HepG2 (cell line): ENCODE results near the gene CHST3. TPM values are rescaled to one million over a fixed set of nuclear protein-coding genes. Genes with fewer than 3 reads are reported as not detected.

Experiments used
- ATAC-seq: fragments of 200-7000 bp; cut with Tn5 transposase; 3 replicates; pipeline ENCODE4 v1.9.1; 2020; ENCODE audit warnings: mild to moderate bottlenecking, moderate library complexity
- BruUV-seq: library from RNA; stranded (reverse); fragments of 400-500 nt; replicated peaks from 2 replicates; lab custom pipeline; 2021; lab: Mats Ljungman, UMichigan
- CTCF ChIA-PET: fragments of 300-600 bp; formaldehyde crosslinking; extraction: SDS; loops from one replicate; lab custom pipeline; 2021; ENCODE audit warnings: low total read pairs, inconsistent platforms, low intra/inter-chr PET ratio; lab: Yijun Ruan, JAX
- POLR2A ChIA-PET: fragments of 350-600 bp; sonication (Branson Sonifier 250); formaldehyde crosslinking; loops from one replicate; lab custom pipeline; 2020; ENCODE audit warnings: antibody characterized with exemption, inconsistent platforms; lab: Yijun Ruan, JAX
- DNase-seq: peaks from one replicate; pipeline ENCODE4 v3.0.0-alpha.2; 2015; ENCODE audit warnings: low spot score
- FAIRE-seq: peaks from 3 replicates; lab custom pipeline; 2011; peaks lifted over from hg19 to GRCh38; lab: Jason Lieb, UNC
- H2AFZ ChIP-seq: one replicate; pipeline ENCODE4 v1.6.1; 2011; ENCODE audit warnings: low read length, inconsistent platforms
- H3K27ac ChIP-seq: fragments of 300-600 bp; 3 replicates; pipeline ENCODE4 v1.8.0; 2011; ENCODE audit warnings: mixed run types, mild to moderate bottlenecking, mixed read lengths, low read length, inconsistent platforms; ENCODE audit not compliant: insufficient read depth; ENCODE audit errors: extremely low read length
- H3K27me3 ChIP-seq, 2 experiments: fragments of 200-600 bp in 1 of 2; 2 replicates in 1 of 2; 3 replicates in 1 of 2; pipeline versions ENCODE4 v1.6.0 to v1.8.0; 2011; ENCODE audit warnings: low read length in 2 of 2, mild to moderate bottlenecking in 2 of 2, moderate library complexity in 2 of 2, inconsistent platforms in 1 of 2; ENCODE audit not compliant: insufficient read depth in 2 of 2, control insufficient read depth in 1 of 2
- H3K36me3 ChIP-seq, 2 experiments: fragments of 200-600 bp in 1 of 2; replicated peaks in 1 of 2; 2 replicates in 1 of 2; 3 replicates in 1 of 2; pipeline versions ENCODE4 v1.5.1 to v1.8.0; 2011; ENCODE audit warnings: low read length in 2 of 2, inconsistent platforms in 1 of 2; ENCODE audit not compliant: insufficient read depth in 2 of 2, control insufficient read depth in 1 of 2
- H3K4me1 ChIP-seq: 2 replicates; pipeline ENCODE4 v1.5.1; 2012; ENCODE audit warnings: low read length, inconsistent platforms; ENCODE audit not compliant: insufficient read depth
- H3K4me2 ChIP-seq: 2 replicates; pipeline ENCODE4 v1.6.0; 2011; ENCODE audit warnings: low read depth, low read length, inconsistent platforms
- H3K4me3 ChIP-seq, 3 experiments: fragments of 200-600 bp in 1 of 3; sonication (generic), shearing (Covaris generic) in 1 of 3; replicated peaks in 1 of 3; 2 replicates each; pipeline ENCODE4 v1.5.1; 2011 to 2016; ENCODE audit warnings: low read length in 3 of 3, inconsistent platforms in 2 of 3, low read depth in 2 of 3, mild to moderate bottlenecking in 2 of 3, control low read depth in 1 of 3, mixed read lengths in 1 of 3; ENCODE audit not compliant: insufficient read depth in 1 of 3
- H3K79me2 ChIP-seq: one replicate; pipeline ENCODE4 v1.6.1; 2011; ENCODE audit warnings: low read length, inconsistent platforms; ENCODE audit not compliant: insufficient read depth
- H3K9ac ChIP-seq: 2 replicates; pipeline ENCODE4 v1.6.0; 2011; ENCODE audit warnings: mild to moderate bottlenecking, low read depth, low read length, inconsistent platforms; ENCODE audit not compliant: insufficient read depth
- H3K9me3 ChIP-seq: 2 replicates; pipeline ENCODE4 v1.5.1; 2012; ENCODE audit warnings: mild to moderate bottlenecking, low read length
- H4K20me1 ChIP-seq: 2 replicates; pipeline ENCODE4 v1.6.0; 2011; ENCODE audit warnings: inconsistent platforms, mild to moderate bottlenecking, low read length, moderate library complexity; ENCODE audit not compliant: insufficient read depth
- SNRNP70 ChIP-seq: fragments of 200-400 bp; formaldehyde crosslinking; IDR thresholded peaks from 2 replicates; pipeline ENCODE4 v1.6.1; 2017; ENCODE audit warnings: mild to moderate bottlenecking, low read depth, low read length, moderate library complexity
- STAG1 ChIP-seq: sonication (generic); formaldehyde crosslinking; IDR thresholded peaks from 2 replicates; pipeline ENCODE4 v1.4.0; 2020; ENCODE audit warnings: missing genetic modification reagents
- SYNCRIP ChIP-seq: fragments of 200-400 bp; formaldehyde crosslinking; IDR thresholded peaks from 2 replicates; pipeline ENCODE4 v1.6.1; 2018; ENCODE audit warnings: mild to moderate bottlenecking, low read depth, low read length; ENCODE audit not compliant: insufficient read depth
- ZBTB1 ChIP-seq: sonication (generic); formaldehyde crosslinking; IDR thresholded peaks from 2 replicates; pipeline ENCODE4 v1.4.0; 2020; ENCODE audit warnings: missing genetic modification reagents, borderline replicate concordance
- ZNF282 ChIP-seq: fragments of 450-650 bp; IDR thresholded peaks from 2 replicates; pipeline ENCODE4 v1.6.1; 2018; ENCODE audit not compliant: partially characterized antibody
- ZNF34 ChIP-seq: sonication (generic); formaldehyde crosslinking; IDR thresholded peaks from 2 replicates; pipeline ENCODE4 v1.4.0; 2020; ENCODE audit warnings: mild to moderate bottlenecking, missing genetic modification reagents, borderline replicate concordance
- ZNF496 ChIP-seq: sonication (generic); formaldehyde crosslinking; IDR thresholded peaks from 2 replicates; pipeline ENCODE4 v1.8.1; 2023; ENCODE audit warnings: mild to moderate bottlenecking, moderate library complexity, missing genetic modification reagents; ENCODE audit not compliant: insufficient replicate concordance
- ZNF709 ChIP-seq: sonication (generic); formaldehyde crosslinking; IDR thresholded peaks from 2 replicates; pipeline ENCODE4 v1.5.0; 2020; ENCODE audit warnings: mild to moderate bottlenecking, missing genetic modification reagents
- WGBS: methylation state at CpG from one replicate; pipeline ENCODE4 v1.1.6; 2017; ENCODE audit warnings: low lambda C conversion rate; 5-methylcytosine and 5-hydroxymethylcytosine counted together
- in situ Hi-C: cut with HindIII; loops from 2 replicates; pipeline ENCODE4 v1.10.0; 2017; ENCODE audit warnings: low pct_unique_long_range_greater_than_20kb; ENCODE audit not compliant: extremely low pct_ligation_motif_present
- intact Hi-C: fragments of 100-400 bp; cut with micrococcal nuclease; formaldehyde crosslinking; loops from one replicate; pipeline ENCODE4 v1.10.0; 2022; ENCODE audit not compliant: unreplicated experiment
- polyA plus RNA-seq, 8 experiments: library from polyadenylated mRNA; depleted of rRNA in 3 of 8; stranded (reverse) in 7 of 8; unstranded in 1 of 8; fragments of >200 nt; fragmentation: Illumina TruSeq in 4 of 8; extraction: Trizol in 4 of 8; gene quantifications; 2 replicates each; pipeline versions ENCODE4 v1.2.1 to v1.2.3, GENCODE V29; 2011 to 2016; ENCODE audit warnings: low read depth in 4 of 8, missing spikeins in 1 of 8, mixed read lengths in 1 of 8; ENCODE audit not compliant: insufficient read depth in 1 of 8
- total RNA-seq, 5 experiments: library from RNA; depleted of rRNA; stranded (reverse); fragments of >200 nt; fragmentation: Illumina TruSeq; extraction: Trizol; gene quantifications; 2 replicates each; pipeline ENCODE4 v1.2.3, GENCODE V29; 2016; ENCODE audit warnings: low read depth in 1 of 5
- TF ChIP-seq, protein P1 (sequence below): sonication (generic); formaldehyde crosslinking; IDR thresholded peaks from 2 replicates; pipeline ENCODE4 v1.5.0; 2020; ENCODE audit warnings: mild to moderate bottlenecking, missing genetic modification reagents, moderate library complexity
- TF ChIP-seq, protein P2 (sequence below): sonication (generic); formaldehyde crosslinking; IDR thresholded peaks from 2 replicates; pipeline ENCODE4 v1.8.0; 2023; ENCODE audit warnings: mild to moderate bottlenecking, missing genetic modification reagents
- TF ChIP-seq, protein P3 (sequence below): sonication (generic); formaldehyde crosslinking; IDR thresholded peaks from 2 replicates; pipeline ENCODE4 v1.4.0; 2020; ENCODE audit warnings: missing genetic modification reagents

Gene CHST3
- total and polyA plus RNA-seq, 2 of the 13 experiments (the other 11 are each of a cell fraction or from before 2014, with no cell fraction given): 7.2 to 18.7 TPM

DNA sequence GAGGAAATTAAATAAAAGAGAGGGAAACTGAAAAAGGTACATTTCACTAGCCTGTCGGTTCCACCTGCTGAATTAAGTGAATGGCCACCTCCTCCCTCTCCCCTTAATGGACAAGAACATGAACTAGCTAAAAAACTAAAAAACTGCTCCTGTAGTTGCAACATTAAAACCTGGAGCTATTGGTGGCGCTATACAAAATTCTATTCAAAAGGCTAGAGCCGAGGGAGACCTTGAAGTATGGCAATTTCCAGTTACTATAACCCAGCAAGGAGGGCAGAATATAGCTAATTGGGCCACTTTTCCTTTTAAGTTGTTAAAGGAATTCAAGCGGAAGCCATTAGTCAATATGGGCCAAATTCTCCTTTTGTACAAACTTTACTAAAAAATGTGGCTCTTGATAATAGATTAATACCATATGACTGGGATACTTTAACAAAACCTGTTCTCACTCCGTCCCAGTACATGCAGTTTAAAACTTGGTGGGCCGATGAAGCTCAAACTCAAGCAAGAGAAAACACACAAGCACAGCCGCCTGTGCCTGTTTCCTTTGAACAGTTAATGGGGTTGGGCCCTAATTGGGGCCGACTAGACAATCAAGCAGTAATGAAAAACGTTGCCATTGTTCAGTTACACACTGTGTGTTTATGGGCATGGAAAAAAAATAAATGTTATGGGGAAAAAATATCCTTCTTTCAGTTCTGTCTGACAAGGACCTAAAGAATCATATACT, 6.5 kb upstream of the CHST3 start:
- Histone ChIP-seq H3K4me1 (peaks cover 29% of the 10 kb centered on the region), H3K79me2 (no peaks in the 10 kb centered on the region), H3K36me3 (no peaks in the 10 kb centered on the region), H3K9me3 (no peaks in the 10 kb centered on the region), H3K9ac (no peak overlapping the region), H3K4me2 (no peak overlapping the region), H2AFZ (no peak overlapping the region), H3K27me3 (no peaks in the 10 kb centered on the region), H3K4me3 (no peak overlapping the region), H4K20me1 (no peaks in the 10 kb centered on the region), H3K27ac (no peak overlapping the region)
- CTCF ChIA-PET: interaction anchor here (2.3 to 4.4 kb wide), 2 partner anchors 87 to 91 kb away, joined by 19 to 46 read pairs; no protein-coding TSS in a partner anchor
- in situ Hi-C loops: no loop called here
- DNase-seq (peak; percentile 44), ATAC-seq (no peak), FAIRE-seq (peak; percentile 73)
- POLR2A ChIA-PET: interaction anchor here (1.0 to 3.4 kb wide), 8 partner anchors 8 to 92 kb away, joined by 3 to 30 read pairs (median 8); no protein-coding TSS in a partner anchor
- intact Hi-C loops: loop anchor here (2.0 to 10.0 kb wide), 3 partner anchors 29 to 257 kb away; partner anchors contain the start of genes ANAPC16 and ASCC1
- BruUV-seq: no TSS peak
- 65% methylated on average over 9 of the region's 9 CpGs for whole genome bisulfite sequencing
- TF ChIP-seq ZBTB1 (CRISPR knock-in tag) (no peak), STAG1 (CRISPR knock-in tag) (peak; percentile 10; the same call in 1 of the 2 replicates), ZNF34 (CRISPR knock-in tag) (no peak)
- TF ChIP-seq, protein P1, sequence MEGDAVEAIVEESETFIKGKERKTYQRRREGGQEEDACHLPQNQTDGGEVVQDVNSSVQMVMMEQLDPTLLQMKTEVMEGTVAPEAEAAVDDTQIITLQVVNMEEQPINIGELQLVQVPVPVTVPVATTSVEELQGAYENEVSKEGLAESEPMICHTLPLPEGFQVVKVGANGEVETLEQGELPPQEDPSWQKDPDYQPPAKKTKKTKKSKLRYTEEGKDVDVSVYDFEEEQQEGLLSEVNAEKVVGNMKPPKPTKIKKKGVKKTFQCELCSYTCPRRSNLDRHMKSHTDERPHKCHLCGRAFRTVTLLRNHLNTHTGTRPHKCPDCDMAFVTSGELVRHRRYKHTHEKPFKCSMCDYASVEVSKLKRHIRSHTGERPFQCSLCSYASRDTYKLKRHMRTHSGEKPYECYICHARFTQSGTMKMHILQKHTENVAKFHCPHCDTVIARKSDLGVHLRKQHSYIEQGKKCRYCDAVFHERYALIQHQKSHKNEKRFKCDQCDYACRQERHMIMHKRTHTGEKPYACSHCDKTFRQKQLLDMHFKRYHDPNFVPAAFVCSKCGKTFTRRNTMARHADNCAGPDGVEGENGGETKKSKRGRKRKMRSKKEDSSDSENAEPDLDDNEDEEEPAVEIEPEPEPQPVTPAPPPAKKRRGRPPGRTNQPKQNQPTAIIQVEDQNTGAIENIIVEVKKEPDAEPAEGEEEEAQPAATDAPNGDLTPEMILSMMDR (CRISPR knock-in tag): peak; percentile 26

DNA sequence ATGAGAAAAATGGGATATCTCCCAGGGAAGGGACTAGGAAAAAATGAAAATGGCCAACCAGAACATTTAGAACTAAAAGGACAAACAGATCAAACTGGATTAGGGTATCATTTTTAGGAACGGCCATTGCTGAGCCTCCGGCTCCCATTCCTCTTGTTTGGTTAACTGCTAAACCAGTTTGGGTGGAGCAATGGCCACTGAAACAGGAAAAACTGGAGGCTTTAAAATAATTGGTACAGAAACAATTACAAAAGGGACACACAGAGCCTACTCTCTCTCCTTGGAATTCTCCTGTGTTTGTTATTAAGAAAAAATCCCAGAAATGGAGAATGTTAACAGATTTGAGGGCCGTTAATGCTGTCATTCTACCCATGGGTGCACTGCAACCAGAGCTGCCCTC, 4.7 kb upstream of the CHST3 start:
- no peaks in the 10 kb centered on the region for H3K27me3 ChIP-seq
- in situ Hi-C loops: no loop called here
- no peak for ATAC-seq
- POLR2A ChIA-PET: no interaction called here
- intact Hi-C loops: loop anchor here (5.0 to 10.0 kb wide), 2 partner anchors 62 to 255 kb away; partner anchors contain the start of genes ANAPC16 and ASCC1
- no peak overlapping the region for H3K4me3 ChIP-seq
- no peak overlapping the region for H3K4me2 ChIP-seq
- no peaks in the 10 kb centered on the region for H3K9me3 ChIP-seq
- H3K36me3 ChIP-seq: no peaks in the 10 kb centered on the region
- no peak for FAIRE-seq
- H3K79me2 ChIP-seq: peaks cover under 1% of the 10 kb centered on the region
- H3K27ac ChIP-seq: no peak overlapping the region
- peaks cover 36% of the 10 kb centered on the region for H3K4me1 ChIP-seq
- H3K9ac ChIP-seq: no peak overlapping the region
- H2AFZ ChIP-seq: no peak overlapping the region
- 98% methylated on average over 3 of the region's 3 CpGs for WGBS
- H4K20me1 ChIP-seq: no peaks in the 10 kb centered on the region
- no TSS peak for BruUV-seq
- CTCF ChIA-PET: no interaction called here
- no peak for DNase-seq
- TF ChIP-seq ZNF282: no peak
- TF ChIP-seq, protein P2, sequence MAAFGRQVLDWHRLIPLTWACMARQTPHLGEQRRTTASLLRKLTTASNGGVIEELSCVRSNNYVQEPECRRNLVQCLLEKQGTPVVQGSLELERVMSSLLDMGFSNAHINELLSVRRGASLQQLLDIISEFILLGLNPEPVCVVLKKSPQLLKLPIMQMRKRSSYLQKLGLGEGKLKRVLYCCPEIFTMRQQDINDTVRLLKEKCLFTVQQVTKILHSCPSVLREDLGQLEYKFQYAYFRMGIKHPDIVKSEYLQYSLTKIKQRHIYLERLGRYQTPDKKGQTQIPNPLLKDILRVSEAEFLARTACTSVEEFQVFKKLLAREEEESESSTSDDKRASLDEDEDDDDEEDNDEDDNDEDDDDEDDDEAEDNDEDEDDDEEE (CRISPR knock-in tag): no peak
- TF ChIP-seq, protein P3, sequence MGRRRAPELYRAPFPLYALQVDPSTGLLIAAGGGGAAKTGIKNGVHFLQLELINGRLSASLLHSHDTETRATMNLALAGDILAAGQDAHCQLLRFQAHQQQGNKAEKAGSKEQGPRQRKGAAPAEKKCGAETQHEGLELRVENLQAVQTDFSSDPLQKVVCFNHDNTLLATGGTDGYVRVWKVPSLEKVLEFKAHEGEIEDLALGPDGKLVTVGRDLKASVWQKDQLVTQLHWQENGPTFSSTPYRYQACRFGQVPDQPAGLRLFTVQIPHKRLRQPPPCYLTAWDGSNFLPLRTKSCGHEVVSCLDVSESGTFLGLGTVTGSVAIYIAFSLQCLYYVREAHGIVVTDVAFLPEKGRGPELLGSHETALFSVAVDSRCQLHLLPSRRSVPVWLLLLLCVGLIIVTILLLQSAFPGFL: no peak
- TF ChIP-seq ZNF496: no peak
- TF ChIP-seq ZBTB1 (CRISPR knock-in tag): no peak
- no peak for TF ChIP-seq SNRNP70
- TF ChIP-seq SYNCRIP: no peak
- no peak for TF ChIP-seq ZNF709 (CRISPR knock-in tag)
